HG03469 (cell line): Measurements from ENCODE around the gene NPIPA1.
"Not testable (repeated sequence)": the region's sequence is repeated elsewhere in the genome, so short reads cannot be mapped to it uniquely, and the experiment has no call there.

Experiments used
- ATAC-seq: cut with Tn5 transposase; IDR thresholded peaks from one replicate; pipeline ENCODE4 v1.9.1; 2021; ENCODE audit warnings: mild to moderate bottlenecking, moderate library complexity, moderate number of reproducible peaks; ENCODE audit not compliant: unreplicated experiment

The NPIPA1 gene

GRCh38 chr16:14975418-14976194 is 38.4 kb downstream of the NPIPA1 start:
- ATAC-seq = not testable (repeated sequence)

- not testable (repeated sequence) for ATAC-seq
Measured at GRCh38 chr16:14976971-14977736, 39.9 kb downstream of the NPIPA1 start.

GRCh38 chr16:14978281-14978680 is 41.0 kb downstream of the NPIPA1 start:
- ATAC-seq = not testable (repeated sequence)

- ATAC-seq = not testable (repeated sequence)
Measured at GRCh38 chr16:14978908-14979307, 41.7 kb downstream of the NPIPA1 start.

GRCh38 chr16:14981234-14981633 is 44.0 kb downstream of the NPIPA1 start:
- not testable (repeated sequence) for ATAC-seq

- not testable (repeated sequence) for ATAC-seq
Measured at GRCh38 chr16:14982521-14982920, 45.3 kb downstream of the NPIPA1 start.

GRCh38 chr16:14988092-14988491 is 50.8 kb downstream of the NPIPA1 start:
- ATAC-seq = not testable (repeated sequence)

- not testable (repeated sequence) for ATAC-seq
Measured at GRCh38 chr16:14988661-14989191, 51.5 kb downstream of the NPIPA1 start.

- ATAC-seq = not testable (repeated sequence)
Measured at GRCh38 chr16:14989291-14990281, 52.3 kb downstream of the NPIPA1 start.

- not testable (repeated sequence) for ATAC-seq
Measured at GRCh38 chr16:14993277-14994151, 56.3 kb downstream of the NPIPA1 start.

- ATAC-seq = not testable (repeated sequence)
Measured at GRCh38 chr16:14996702-14997101, 59.5 kb downstream of the NPIPA1 start.

GRCh38 chr16:14998300-14998699 is 61.1 kb downstream of the NPIPA1 start:
- ATAC-seq = not testable (repeated sequence)

- ATAC-seq = not testable (repeated sequence)
Measured at GRCh38 chr16:14999845-15000244, 62.6 kb downstream of the NPIPA1 start.
